ENCODE data around the gene LTB4R2. TPM values are rescaled to one million over a fixed set of nuclear protein-coding genes. Genes with fewer than 3 reads are reported as not detected.

The LTB4R2 gene
- total and polyA plus RNA-seq, 2 donors (not counting 1 experiment from before 2014, with no cell fraction given) = 10.7 to 11.7 TPM

- ChIA-PET CTCF (interaction anchor here (0.9 to 16.1 kb wide), 6 partner anchors 8 to 101 kb away, joined by 3 to 650 read pairs (median 4); partner anchors contain the start of genes CBLN3 and KHNYN), POLR2A (interaction anchor here (2.0 kb wide), 1 partner anchor 90 kb away, joined by 8 read pairs; the partner anchor contains the start of genes CBLN3 and KHNYN)
- intact Hi-C loops (cut with micrococcal nuclease) = loop anchor here (1.0 to 2.0 kb wide), 3 partner anchors 8 to 58 kb away; partner anchors contain the start of gene NYNRIN
- H3K9me3 Mint-ChIP-seq (ENCODE audit: insufficient read depth) = no peaks in the 10 kb centered on the region
- WGBS (ENCODE audit: insufficient coverage) = no CpG with 5 or more reads among the region's 1 CpG
- H3K27me3 Mint-ChIP-seq = peaks cover 13% of the 10 kb centered on the region
- no peak for DNase-seq
- Histone ChIP-seq H3K4me3 (ENCODE audit: control extremely low read depth in 1 of 5, extremely low read depth in 1 of 5, insufficient read depth in 1 of 5, low read depth in 2 of 5, low read length in 4 of 5) (no peak overlapping the region), H2AFZ (ENCODE audit: insufficient read depth, low read depth, low read length, poor library complexity, severe bottlenecking) (no peak overlapping the region), H3K9ac (ENCODE audit: low read length) (no peak overlapping the region), H3K79me2 (ENCODE audit: control insufficient read depth, insufficient read depth, low read length) (peaks cover 10% of the 10 kb centered on the region), H3K4me2 (replicated peaks; ENCODE audit: low read depth, low read length, poor library complexity, severe bottlenecking) (peak overlapping the region; percentile 84), H3K27ac (ENCODE audit: low read length in 2 of 2) (no peak overlapping the region), H3K4me1 (ENCODE audit: control insufficient read depth in 2 of 2, insufficient read depth in 2 of 2, low read length in 2 of 2) (peaks cover 17 to 24% of the 10 kb centered on the region in 2 donors), H3K9me3 (ENCODE audit: control extremely low read depth in 1 of 3, control insufficient read depth in 2 of 3, insufficient read depth in 1 of 3, low read length in 2 of 3) (no peaks in the 10 kb centered on the region), H3K36me3 (replicated peaks in 1 of 2; ENCODE audit: control extremely low read depth in 1 of 2, control insufficient read depth in 1 of 2, extremely low read depth in 1 of 2, insufficient read depth in 2 of 2, low read length in 1 of 2) (peaks cover 0 to 24% of the 10 kb centered on the region in 2 experiments), H4K20me1 (ENCODE audit: control insufficient read depth, insufficient read depth, low read length, poor library complexity, severe bottlenecking) (peaks cover 13% of the 10 kb centered on the region), H3K27me3 (replicated peaks in 1 of 4; ENCODE audit: control extremely low read depth in 1 of 4, control insufficient read depth in 3 of 4, insufficient read depth in 4 of 4, low read length in 3 of 4) (peaks cover 0 to 14% (median 2%) of the 10 kb centered on the region in 4 experiments)
- H3K4me1 Mint-ChIP-seq = peaks cover 24% of the 10 kb centered on the region
- H3K4me3 Mint-ChIP-seq = no peak overlapping the region
- ATAC-seq (ENCODE audit: low read depth) = no peak
- TF ChIP-seq EZH2 (IDR thresholded peaks at IDR 0.05; ENCODE audit: borderline replicate concordance, insufficient read depth, low read depth, low read length, poor library complexity, severe bottlenecking) = no peak
- no peak for TF ChIP-seq CTCF (IDR thresholded peaks at IDR 0.05)
- no peak overlapping the region for H3K27ac Mint-ChIP-seq
Observed at GRCh38 chr14:24340606-24341005, 30.7 kb downstream of the LTB4R2 start.

- CTCF ChIA-PET = interaction anchor here (0.6 to 5.7 kb wide), 4 partner anchors 9 to 138 kb away, joined by 4 to 55 read pairs (median 6); partner anchors contain the start of genes ADCY4 and TSSK4
- Histone ChIP-seq H3K79me2 (ENCODE audit: control insufficient read depth, insufficient read depth, low read length) (peaks cover 10% of the 10 kb centered on the region), H3K4me3 (ENCODE audit: control extremely low read depth in 1 of 5, extremely low read depth in 1 of 5, insufficient read depth in 1 of 5, low read depth in 2 of 5, low read length in 4 of 5) (no peak overlapping the region), H3K36me3 (replicated peaks in 1 of 2; ENCODE audit: control extremely low read depth in 1 of 2, control insufficient read depth in 1 of 2, extremely low read depth in 1 of 2, insufficient read depth in 2 of 2, low read length in 1 of 2) (peaks cover 0 to 5% of the 10 kb centered on the region in 2 experiments), H2AFZ (ENCODE audit: insufficient read depth, low read depth, low read length, poor library complexity, severe bottlenecking) (no peak overlapping the region), H3K27me3 (replicated peaks in 1 of 4; ENCODE audit: control extremely low read depth in 1 of 4, control insufficient read depth in 3 of 4, insufficient read depth in 4 of 4, low read length in 3 of 4) (peaks cover 0 to 19% (median 2%) of the 10 kb centered on the region in 4 experiments), H4K20me1 (ENCODE audit: control insufficient read depth, insufficient read depth, low read length, poor library complexity, severe bottlenecking) (peaks cover 10% of the 10 kb centered on the region), H3K9me3 (ENCODE audit: control extremely low read depth in 1 of 3, control insufficient read depth in 2 of 3, insufficient read depth in 1 of 3, low read length in 2 of 3) (no peaks in the 10 kb centered on the region), H3K4me2 (replicated peaks; ENCODE audit: low read depth, low read length, poor library complexity, severe bottlenecking) (no peak overlapping the region), H3K4me1 (ENCODE audit: control insufficient read depth in 2 of 2, insufficient read depth in 2 of 2, low read length in 2 of 2) (peaks cover 17 to 24% of the 10 kb centered on the region in 2 donors), H3K9ac (ENCODE audit: low read length) (no peak overlapping the region), H3K27ac (ENCODE audit: low read length in 2 of 2) (no peak overlapping the region)
- H3K27ac Mint-ChIP-seq = no peak overlapping the region
- POLR2A ChIA-PET = no interaction called here
- peaks cover 23% of the 10 kb centered on the region for H3K4me1 Mint-ChIP-seq
- intact Hi-C loops (cut with micrococcal nuclease) = no loop called here
- H3K4me3 Mint-ChIP-seq = no peak overlapping the region
- no peaks in the 10 kb centered on the region for H3K9me3 Mint-ChIP-seq (ENCODE audit: insufficient read depth)
- no peak for DNase-seq
- TF ChIP-seq EZH2 (IDR thresholded peaks at IDR 0.05; ENCODE audit: borderline replicate concordance, insufficient read depth, low read depth, low read length, poor library complexity, severe bottlenecking) = no peak
- TF ChIP-seq CTCF (IDR thresholded peaks at IDR 0.05) = no peak
- H3K27me3 Mint-ChIP-seq = peaks cover 23% of the 10 kb centered on the region
- no peak for ATAC-seq (ENCODE audit: low read depth)
- WGBS (ENCODE audit: insufficient coverage) = no CpG with 5 or more reads among the region's 4 CpGs
Observed at GRCh38 chr14:24342889-24343288, 32.9 kb downstream of the LTB4R2 start.

Data from B cell (primary cell).